HUES6 (cell line): ENCODE measurements around the gene COL4A2.

Source experiments
- H3K27ac ChIP-seq: 2 replicates; pipeline ENCODE4 v1.7.0; 2013; ENCODE audit warnings: low read depth, mild to moderate bottlenecking, low read length, inconsistent platforms
- H3K27me3 ChIP-seq: 2 replicates; pipeline ENCODE4 v1.6.1; 2013; ENCODE audit warnings: low read length; ENCODE audit not compliant: control insufficient read depth, insufficient read depth
- H3K36me3 ChIP-seq: 2 replicates; pipeline ENCODE4 v1.6.1; 2013; ENCODE audit warnings: low read length; ENCODE audit not compliant: control insufficient read depth, insufficient read depth
- H3K4me1 ChIP-seq: 2 replicates; pipeline ENCODE4 v1.6.1; 2013; ENCODE audit warnings: low read length; ENCODE audit not compliant: control insufficient read depth, insufficient read depth
- H3K4me3 ChIP-seq: 2 replicates; pipeline ENCODE4 v1.5.1; 2013; ENCODE audit warnings: low read depth, low read length
- H3K9ac ChIP-seq: one replicate; pipeline ENCODE4 v1.6.1; 2013; ENCODE audit warnings: mild to moderate bottlenecking, low read length
- H3K9me3 ChIP-seq: 2 replicates; pipeline ENCODE4 v1.6.1; 2013; ENCODE audit warnings: low read depth, low read length; ENCODE audit not compliant: control insufficient read depth, insufficient read depth

The COL4A2 gene

DNA sequence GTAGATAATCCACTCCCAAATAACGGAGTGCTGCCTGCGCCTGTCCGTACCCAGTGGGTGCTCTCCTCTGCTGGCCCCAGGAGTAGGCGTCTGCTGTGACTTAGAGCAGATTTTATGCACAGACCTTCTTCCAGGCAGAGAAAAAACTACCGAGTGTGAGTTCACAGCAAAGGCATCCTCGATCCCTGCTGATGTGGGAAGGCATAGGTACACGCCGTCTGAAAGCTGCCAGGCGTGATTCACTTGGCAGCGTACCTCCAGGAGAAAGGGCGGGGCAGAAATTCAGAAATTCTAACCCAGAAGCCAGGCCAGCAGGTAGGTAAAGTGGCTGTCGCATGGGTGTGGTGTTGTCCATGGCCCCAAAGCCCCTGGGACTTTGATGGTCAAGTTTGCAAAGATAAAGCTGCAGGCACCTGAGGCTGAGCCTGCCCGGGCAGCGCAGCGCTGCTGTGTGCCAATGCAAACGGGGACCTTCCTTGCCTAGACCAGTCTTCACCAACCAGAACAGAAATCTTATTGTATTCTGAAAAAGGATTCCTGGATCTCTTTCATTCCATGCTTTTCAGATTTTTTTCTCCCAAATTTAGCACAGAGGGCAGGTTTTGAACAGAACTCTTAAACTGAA is 36.3 kb downstream of the COL4A2 start:
- Histone ChIP-seq H3K27ac (no peak overlapping the region), H3K4me3 (no peak overlapping the region)

DNA sequence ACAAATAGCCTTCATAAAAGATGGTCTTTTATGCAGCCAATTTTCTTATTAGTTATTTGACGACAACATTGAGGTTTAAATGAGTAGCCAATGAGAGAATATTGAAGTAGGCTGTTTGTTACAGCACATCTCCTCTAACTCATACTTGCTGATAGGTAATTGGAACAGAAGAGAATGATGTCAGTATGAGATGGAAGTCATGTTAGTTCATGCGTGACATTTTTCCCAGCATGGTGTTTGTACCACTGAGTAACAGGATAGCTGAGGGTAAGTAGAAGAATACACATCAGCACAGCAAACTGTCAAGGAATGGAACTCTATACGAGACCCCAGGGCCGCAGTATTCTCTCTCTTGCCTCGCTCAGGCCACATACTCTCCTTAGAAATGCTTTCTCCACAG is 37.2 kb downstream of the COL4A2 start:
- peaks cover 2% of the 10 kb centered on the region; the same call in 1 of the 2 replicates for H3K36me3 ChIP-seq
- peaks cover 37% of the 10 kb centered on the region for H3K4me1 ChIP-seq
- no peaks in the 10 kb centered on the region for H3K9me3 ChIP-seq
- H3K27ac ChIP-seq = no peak overlapping the region
- no peaks in the 10 kb centered on the region for H3K27me3 ChIP-seq
- H3K4me3 ChIP-seq = no peak overlapping the region
- no peak overlapping the region for H3K9ac ChIP-seq

More for the DNA sequence above, 36.3 kb downstream of the COL4A2 start:
- no peaks in the 10 kb centered on the region for H3K27me3 ChIP-seq
- no peaks in the 10 kb centered on the region for H3K9me3 ChIP-seq
- no peaks in the 10 kb centered on the region; the same call in 1 of the 2 replicates for H3K36me3 ChIP-seq
- H3K9ac ChIP-seq = no peak overlapping the region
- H3K4me1 ChIP-seq = peaks cover 46% of the 10 kb centered on the region

DNA sequence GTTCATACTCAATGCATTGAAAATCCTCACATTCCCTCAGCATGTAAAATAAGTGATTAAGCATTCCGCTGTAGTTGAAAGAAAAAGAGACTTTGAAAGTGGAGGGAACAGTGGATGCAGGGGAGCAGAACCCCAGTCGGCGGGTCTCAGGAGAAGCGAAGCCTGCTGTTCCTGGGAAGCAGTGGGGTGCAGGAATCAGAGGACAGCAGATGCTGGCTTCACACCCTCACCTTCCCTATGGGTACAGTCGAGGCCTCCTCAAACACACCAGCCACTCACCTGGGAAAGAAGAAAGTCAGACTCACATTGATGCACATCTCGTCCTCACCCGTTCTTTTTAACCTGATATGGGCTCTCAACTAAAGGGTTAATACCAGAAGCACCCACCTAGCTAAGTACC is 38.2 kb downstream of the COL4A2 start:
- H3K27me3 ChIP-seq = no peaks in the 10 kb centered on the region
- H3K4me3 ChIP-seq = no peak overlapping the region
- no peak overlapping the region for H3K27ac ChIP-seq
- H3K9ac ChIP-seq = no peak overlapping the region
- no peaks in the 10 kb centered on the region for H3K9me3 ChIP-seq
- peaks cover 36% of the 10 kb centered on the region for H3K4me1 ChIP-seq
- H3K36me3 ChIP-seq = peaks cover 3% of the 10 kb centered on the region; the same call in 1 of the 2 replicates

DNA sequence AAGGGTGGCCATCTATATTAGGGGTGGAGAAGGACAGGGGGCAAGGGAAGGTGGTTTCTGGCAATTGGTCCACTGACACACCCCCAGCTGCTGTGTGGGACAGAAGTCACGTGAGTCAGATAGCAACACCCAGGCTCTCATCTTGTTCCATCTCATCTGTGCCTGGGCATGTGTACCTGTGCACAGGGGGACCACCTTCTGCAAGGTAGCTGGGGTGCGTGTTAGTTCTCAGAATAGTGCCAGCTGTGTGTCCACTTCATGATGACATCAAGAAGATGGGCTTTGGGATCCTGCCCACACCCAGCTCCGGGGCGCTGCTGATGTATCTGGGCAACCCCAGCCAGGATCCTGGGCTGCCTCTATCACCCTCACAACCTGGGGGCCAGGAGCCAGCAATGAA is 38.6 kb downstream of the COL4A2 start:
- Histone ChIP-seq H3K4me3 (no peak overlapping the region), H3K36me3 (peaks cover 3% of the 10 kb centered on the region; the same call in 1 of the 2 replicates), H3K4me1 (peaks cover 31% of the 10 kb centered on the region), H3K27me3 (no peaks in the 10 kb centered on the region), H3K9me3 (no peaks in the 10 kb centered on the region), H3K27ac (no peak overlapping the region), H3K9ac (no peak overlapping the region)

DNA sequence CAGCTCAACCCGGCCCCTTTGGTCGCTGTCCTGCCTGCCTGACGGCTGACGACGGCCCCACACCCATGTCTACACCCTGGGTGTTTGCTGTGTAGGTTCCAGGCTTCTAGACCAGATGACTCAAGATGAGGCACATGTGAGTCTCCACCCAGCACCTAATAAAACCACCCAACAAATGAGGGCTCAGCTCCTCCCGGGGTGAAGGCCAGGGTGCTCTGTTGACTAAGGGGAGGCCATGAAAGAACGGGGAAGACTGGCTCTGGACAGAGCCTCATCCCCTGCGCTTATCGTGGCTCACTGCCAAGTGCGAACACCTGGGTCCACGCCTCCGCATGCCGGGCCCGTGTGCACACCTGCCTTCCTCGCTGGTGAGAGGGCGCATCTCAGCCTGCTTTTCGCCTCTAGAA is 39.6 kb downstream of the COL4A2 start:
- no peaks in the 10 kb centered on the region for H3K27me3 ChIP-seq
- no peaks in the 10 kb centered on the region for H3K9me3 ChIP-seq
- peaks cover 22% of the 10 kb centered on the region for H3K4me1 ChIP-seq
- no peak overlapping the region for H3K4me3 ChIP-seq
- H3K27ac ChIP-seq = no peak overlapping the region
- peaks cover 3% of the 10 kb centered on the region; the same call in 1 of the 2 replicates for H3K36me3 ChIP-seq
- no peak overlapping the region for H3K9ac ChIP-seq

DNA sequence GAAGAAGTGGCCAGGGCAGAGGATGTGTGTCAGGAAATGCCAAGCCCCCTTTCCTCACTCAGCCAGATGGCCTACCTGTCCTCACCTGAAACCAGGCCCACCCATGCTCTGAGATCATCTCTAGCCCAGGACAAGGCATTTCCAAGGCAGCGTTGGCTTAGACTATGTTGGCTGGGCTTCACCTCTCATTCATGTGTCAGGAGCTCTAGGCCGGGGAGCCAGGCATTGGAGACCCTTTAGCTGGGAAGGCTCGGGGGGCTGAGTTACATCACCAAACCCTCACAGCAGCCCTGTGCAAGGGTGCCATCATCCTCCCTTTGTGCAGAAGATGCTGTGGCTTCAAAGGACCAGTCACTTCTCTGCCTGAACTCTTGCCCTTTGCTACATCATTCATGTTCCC is 40.0 kb downstream of the COL4A2 start:
- Histone ChIP-seq H3K9me3 (no peaks in the 10 kb centered on the region), H3K27ac (no peak overlapping the region), H3K9ac (no peak overlapping the region), H3K36me3 (peaks cover 3% of the 10 kb centered on the region; the same call in 1 of the 2 replicates), H3K4me3 (no peak overlapping the region), H3K27me3 (no peaks in the 10 kb centered on the region), H3K4me1 (peaks cover 20% of the 10 kb centered on the region)

DNA sequence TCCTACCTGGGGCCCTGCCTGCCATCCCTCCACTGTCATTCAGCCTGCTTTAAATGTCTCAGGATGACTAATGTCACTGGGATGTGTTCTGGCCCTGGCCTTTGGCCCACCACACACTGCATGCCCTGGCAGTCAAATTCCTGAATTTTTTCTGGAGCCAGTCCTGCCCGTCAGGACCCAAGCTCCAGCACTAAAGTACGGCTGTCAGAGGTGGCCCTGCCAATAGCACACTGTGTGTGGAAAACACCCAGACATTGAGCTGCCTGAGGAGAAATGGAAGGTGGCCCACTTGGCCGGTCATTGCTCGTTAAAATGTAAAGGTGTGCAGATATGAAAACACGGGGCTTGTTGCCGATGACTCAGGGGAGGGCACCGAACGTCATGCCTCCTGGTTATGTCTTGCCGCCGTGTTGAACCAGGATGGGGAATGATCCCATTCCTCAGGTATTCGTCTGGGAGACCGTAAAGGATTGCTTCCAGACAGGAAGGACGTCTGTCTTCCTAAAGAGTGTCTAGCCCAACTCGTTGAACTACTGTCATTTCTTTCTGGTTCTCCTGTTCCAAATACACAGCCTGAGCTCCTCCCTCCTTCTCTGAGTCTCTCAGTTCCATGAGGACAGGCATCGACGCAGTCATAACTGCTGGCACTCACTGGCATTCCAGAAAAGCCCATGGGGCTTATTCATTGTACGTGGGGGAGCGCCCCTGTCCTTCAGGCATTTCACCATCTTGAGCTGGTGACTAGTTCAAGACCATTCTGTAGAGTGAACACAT is 40.6 kb downstream of the COL4A2 start:
- H3K4me1 ChIP-seq = peaks cover 19% of the 10 kb centered on the region
- H3K27ac ChIP-seq = no peak overlapping the region; the same call in 1 of the 2 replicates
- no peak overlapping the region for H3K9ac ChIP-seq
- peaks cover 3% of the 10 kb centered on the region; the same call in 1 of the 2 replicates for H3K36me3 ChIP-seq
- H3K27me3 ChIP-seq = no peaks in the 10 kb centered on the region
- H3K4me3 ChIP-seq = no peak overlapping the region
- no peaks in the 10 kb centered on the region for H3K9me3 ChIP-seq

DNA sequence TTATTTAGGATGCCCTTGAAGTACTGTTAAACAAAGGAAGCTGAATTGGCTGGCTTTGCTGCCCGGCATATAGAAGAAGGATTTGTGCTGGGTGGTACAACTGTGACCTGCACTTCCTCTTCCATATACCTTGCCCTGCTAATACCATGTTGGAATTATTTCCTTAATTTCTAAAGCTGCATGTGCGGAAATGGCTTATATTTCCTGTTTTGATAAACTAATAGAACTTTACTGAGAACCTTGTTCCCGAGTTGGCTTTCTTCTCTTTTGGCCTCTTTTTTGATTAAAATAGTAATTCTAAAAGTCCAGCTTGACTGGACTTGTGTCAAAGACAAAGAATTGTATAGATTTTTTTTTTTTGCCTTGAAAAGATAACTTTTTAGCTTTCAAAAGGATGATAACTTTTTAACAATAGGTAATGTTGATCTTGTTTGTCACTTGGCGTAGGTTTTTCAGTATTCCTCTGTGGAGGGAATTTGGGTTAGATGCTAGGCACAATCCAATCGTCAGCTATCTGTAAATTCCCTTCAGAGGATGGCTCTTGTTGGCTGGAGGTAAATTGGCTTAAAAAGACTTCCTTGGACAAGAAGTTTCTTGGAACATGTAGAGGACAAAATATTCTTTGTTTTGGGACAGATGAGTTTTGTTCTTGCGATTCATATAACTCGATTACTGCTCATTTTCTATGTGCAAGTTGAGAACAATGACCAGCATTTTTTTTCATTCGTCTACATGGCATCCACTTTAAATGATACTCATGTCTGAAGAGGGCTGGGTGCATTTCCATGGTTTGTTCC is 41.4 kb downstream of the COL4A2 start:
- Histone ChIP-seq H3K4me3 (no peak overlapping the region), H3K27ac (no peak overlapping the region), H3K9me3 (no peaks in the 10 kb centered on the region), H3K36me3 (peaks cover 3% of the 10 kb centered on the region; the same call in 1 of the 2 replicates), H3K9ac (no peak overlapping the region), H3K27me3 (no peaks in the 10 kb centered on the region), H3K4me1 (peaks cover 11% of the 10 kb centered on the region; the same call in 1 of the 2 replicates)

DNA sequence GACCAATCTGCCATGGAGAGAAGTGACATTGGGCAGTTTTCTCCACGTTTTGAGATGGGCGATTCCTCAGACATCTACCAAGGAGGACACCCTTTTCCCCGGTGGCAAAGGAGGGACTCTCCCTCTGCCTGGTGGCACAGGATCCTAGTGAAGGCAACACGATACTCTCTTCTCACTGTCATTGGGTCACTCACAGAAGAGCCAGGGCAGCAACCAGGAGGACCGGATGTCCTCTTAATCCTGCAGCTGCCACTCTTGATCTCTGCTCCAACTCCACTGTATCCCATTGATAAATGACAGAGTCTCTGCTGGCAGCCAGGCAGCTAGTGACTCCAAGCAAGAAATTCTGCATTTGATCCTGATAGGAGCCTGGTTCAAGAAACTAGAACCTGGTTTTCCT is 42.2 kb downstream of the COL4A2 start:
- no peaks in the 10 kb centered on the region for H3K9me3 ChIP-seq

DNA sequence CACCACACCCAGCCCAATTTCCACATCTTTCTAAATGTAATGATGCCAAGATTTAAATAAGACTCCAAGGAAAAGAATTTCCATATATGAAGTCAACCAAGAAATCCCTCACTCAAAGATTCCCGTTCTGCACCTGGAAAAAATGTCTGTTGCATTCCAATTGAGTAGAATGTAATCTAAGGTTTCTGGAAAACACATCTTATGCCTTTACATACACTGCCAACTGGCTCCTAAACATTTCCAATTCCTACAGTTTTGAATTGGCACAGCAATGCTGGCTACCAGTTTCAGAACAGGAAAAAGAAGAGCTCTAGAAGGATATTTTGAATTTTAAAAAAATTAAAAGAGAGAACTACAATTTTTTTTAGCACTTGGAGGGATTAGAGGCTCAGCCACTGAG is 43.0 kb downstream of the COL4A2 start:
- Histone ChIP-seq H3K4me1 (peaks cover 16% of the 10 kb centered on the region), H3K27me3 (no peaks in the 10 kb centered on the region), H3K9me3 (no peaks in the 10 kb centered on the region), H3K36me3 (peaks cover 3% of the 10 kb centered on the region; the same call in 1 of the 2 replicates), H3K27ac (no peak overlapping the region), H3K4me3 (no peak overlapping the region), H3K9ac (no peak overlapping the region)

More for the DNA sequence above, 42.2 kb downstream of the COL4A2 start:
- peaks cover 11% of the 10 kb centered on the region; the same call in 1 of the 2 replicates for H3K4me1 ChIP-seq
- H3K4me3 ChIP-seq = no peak overlapping the region
- H3K9ac ChIP-seq = no peak overlapping the region
- peaks cover 3% of the 10 kb centered on the region; the same call in 1 of the 2 replicates for H3K36me3 ChIP-seq
- no peak overlapping the region for H3K27ac ChIP-seq
- no peaks in the 10 kb centered on the region for H3K27me3 ChIP-seq
